SHP77 treated with DMSO at 0.1 percent for 48 hours (cell line): Measurements from ENCODE around the gene ADK.
"Not testable (repeated sequence)": the region's sequence is repeated elsewhere in the genome, so short reads cannot be mapped to it uniquely, and the experiment has no call there.

Source experiments
- DNase-seq: peaks from one replicate; lab custom pipeline; 2025; lab: John Stamatoyannopoulos, UW

ADK gene

GRCh38 chr10:74431816-74432215 lies 280.8 kb downstream of the ADK start:
- DNase-seq, result no peak

GRCh38 chr10:74432841-74433594 lies 282.0 kb downstream of the ADK start:
- no peak for DNase-seq

GRCh38 chr10:74433595-74433956 lies 282.6 kb downstream of the ADK start:
- DNase-seq, result no peak

GRCh38 chr10:74433993-74434392 lies 283.0 kb downstream of the ADK start:
- no peak for DNase-seq

- no peak for DNase-seq
Observed at GRCh38 chr10:74434547-74434946, 283.5 kb downstream of the ADK start.

GRCh38 chr10:74436523-74437170 lies 285.6 kb downstream of the ADK start:
- no peak for DNase-seq

GRCh38 chr10:74437822-74438221 lies 286.8 kb downstream of the ADK start:
- DNase-seq, result no peak

GRCh38 chr10:74439213-74439612 lies 288.2 kb downstream of the ADK start:
- DNase-seq, result no peak

- no peak for DNase-seq
Observed at GRCh38 chr10:74445493-74445892, 294.5 kb downstream of the ADK start.

- DNase-seq, result no peak
Observed at GRCh38 chr10:74450602-74451001, 299.6 kb downstream of the ADK start.

- DNase-seq, result no peak
Observed at GRCh38 chr10:74451127-74451829, 300.3 kb downstream of the ADK start.

- no peak for DNase-seq
Observed at GRCh38 chr10:74453169-74453568, 302.1 kb downstream of the ADK start.

GRCh38 chr10:74457478-74457877 lies 306.5 kb downstream of the ADK start:
- not testable (repeated sequence) for DNase-seq

GRCh38 chr10:74460812-74461211 lies 309.8 kb downstream of the ADK start:
- no peak for DNase-seq

- DNase-seq, result no peak
Observed at GRCh38 chr10:74474022-74474713, 323.1 kb downstream of the ADK start.

- not testable (repeated sequence) for DNase-seq
Observed at GRCh38 chr10:74476162-74476706, 325.2 kb downstream of the ADK start.

- DNase-seq, result no peak
Observed at GRCh38 chr10:74480778-74481177, 329.8 kb downstream of the ADK start.

GRCh38 chr10:74483356-74483755 lies 332.3 kb downstream of the ADK start:
- no peak for DNase-seq

- DNase-seq, result no peak
Observed at GRCh38 chr10:74485283-74485682, 334.3 kb downstream of the ADK start.

GRCh38 chr10:74486659-74487058 lies 335.6 kb downstream of the ADK start:
- no peak for DNase-seq

- no peak for DNase-seq
Observed at GRCh38 chr10:74488907-74489306, 337.9 kb downstream of the ADK start.

- no peak for DNase-seq
Observed at GRCh38 chr10:74490551-74490950, 339.5 kb downstream of the ADK start.
